Non-pigmented ciliary epithelial cell (primary cell): Measurements from ENCODE around the gene HSD17B12.
"Not testable (repeated sequence)": the region's sequence is repeated elsewhere in the genome, so short reads cannot be mapped to it uniquely, and the experiment has no call there.

Source experiments
- DNase-seq: peaks from one replicate; pipeline ENCODE4 v3.0.0-alpha.2; 2010; ENCODE audit warnings: low read depth

HSD17B12 gene

GRCh38 chr11:43680521-43681400 lies at the start of gene HSD17B12:
HSD17B12 (plus strand) TSS chr11:43680738; CDS start chr11:43680828, 90 bp downstream.
- DNase-seq = peak; percentile 96

- DNase-seq = no peak
These were observed 48.8 kb upstream of the HSD17B12 start for GRCh38 chr11:43631732-43632131.

GRCh38 chr11:43632181-43632580 lies 48.4 kb upstream of the HSD17B12 start:
- no peak for DNase-seq

GRCh38 chr11:43638717-43639116 lies 41.8 kb upstream of the HSD17B12 start:
- DNase-seq = no peak

- no peak for DNase-seq
These were observed 41.3 kb upstream of the HSD17B12 start for GRCh38 chr11:43639224-43639623.

GRCh38 chr11:43639920-43640319 lies 40.6 kb upstream of the HSD17B12 start:
- DNase-seq = no peak

GRCh38 chr11:43643898-43644620 lies 36.5 kb upstream of the HSD17B12 start:
- peak; percentile 22 for DNase-seq

GRCh38 chr11:43644621-43645299 lies 35.8 kb upstream of the HSD17B12 start:
- DNase-seq = no peak

GRCh38 chr11:43646767-43647166 lies 33.8 kb upstream of the HSD17B12 start:
- no peak for DNase-seq

- DNase-seq = no peak
These were observed 31.6 kb upstream of the HSD17B12 start for GRCh38 chr11:43648888-43649287.

GRCh38 chr11:43649501-43649900 lies 31.0 kb upstream of the HSD17B12 start:
- DNase-seq = no peak

- no peak for DNase-seq
These were observed 30.6 kb upstream of the HSD17B12 start for GRCh38 chr11:43649921-43650320.

GRCh38 chr11:43663018-43663417 lies 17.5 kb upstream of the HSD17B12 start:
- DNase-seq = not testable (repeated sequence)

- DNase-seq = no peak
These were observed 16.2 kb upstream of the HSD17B12 start for GRCh38 chr11:43664295-43664694.

GRCh38 chr11:43671284-43671683 lies 9.3 kb upstream of the HSD17B12 start:
- not testable (repeated sequence) for DNase-seq

- no peak for DNase-seq
These were observed 6.0 kb upstream of the HSD17B12 start for GRCh38 chr11:43674560-43674959.

- DNase-seq = no peak
These were observed 3.6 kb upstream of the HSD17B12 start for GRCh38 chr11:43676933-43677332.

GRCh38 chr11:43681401-43681942 lies 934 bp downstream of the HSD17B12 start:
- DNase-seq = no peak

- not testable (repeated sequence) for DNase-seq
These were observed 1.5 kb downstream of the HSD17B12 start for GRCh38 chr11:43682081-43682480.

GRCh38 chr11:43685440-43685839 lies 4.9 kb downstream of the HSD17B12 start:
- DNase-seq = no peak

GRCh38 chr11:43686207-43686606 lies 5.7 kb downstream of the HSD17B12 start:
- no peak for DNase-seq

- DNase-seq = no peak
These were observed 6.7 kb downstream of the HSD17B12 start for GRCh38 chr11:43687120-43687791.
